Esophagus muscularis mucosa (tissue), 4 donors: Measurements from ENCODE around the gene PTPN2. TPM values are rescaled to one million over a fixed set of nuclear protein-coding genes. Genes with fewer than 3 reads are reported as not detected.

Experiments used
- DNase-seq: peaks from one replicate; pipeline ENCODE4 v3.0.0-alpha.2; 2017; ENCODE audit errors: extremely low spot score
- H3K27ac ChIP-seq, 4 donors: fragments of 200-600 bp; sonication (generic); replicated peaks in 1 of 4; 1 replicate in 3 of 4; 2 replicates in 1 of 4; pipeline ENCODE4 v1.5.1; 2016 to 2019; ENCODE audit warnings: mild to moderate bottlenecking in 1 of 4
- H3K27me3 ChIP-seq, 4 donors: fragments of 200-600 bp; sonication (generic); one replicate each; pipeline versions ENCODE4 v1.5.1 to v1.6.0; 2016 to 2019
- H3K36me3 ChIP-seq, 4 donors: fragments of 200-600 bp; sonication (generic); one replicate each; pipeline ENCODE4 v1.5.1; 2016 to 2019
- H3K4me1 ChIP-seq, 4 donors: fragments of 200-600 bp; sonication (generic); one replicate each; pipeline ENCODE4 v1.5.1; 2016 to 2019
- H3K4me3 ChIP-seq, 4 donors: fragments of 200-600 bp; sonication (generic); 1 replicate in 2 of 4; 2 replicates in 2 of 4; pipeline ENCODE4 v1.5.1; 2016 to 2019; ENCODE audit warnings: mild to moderate bottlenecking in 4 of 4, moderate library complexity in 1 of 4
- H3K9me3 ChIP-seq, 4 donors: fragments of 200-600 bp; sonication (generic); 1 replicate in 3 of 4; 2 replicates in 1 of 4; pipeline ENCODE4 v1.5.1; 2016 to 2019
- CTCF ChIP-seq, 3 experiments: fragments of 200-600 bp in 2 of 3; fragments of 450-650 bp in 1 of 3; sonication (generic) in 2 of 3; IDR thresholded peaks; one replicate each; pipeline ENCODE4 v1.5.1; 2017 to 2019; ENCODE audit warnings: antibody characterized with exemption in 3 of 3, mild to moderate bottlenecking in 2 of 3, moderate library complexity in 1 of 3
- EP300 ChIP-seq: sonication (generic); formaldehyde crosslinking; IDR thresholded peaks from one replicate; pipeline ENCODE4 v1.6.1; 2017; ENCODE audit warnings: antibody characterized with exemption
- POLR2A ChIP-seq: fragments of 450-650 bp; IDR thresholded peaks from one replicate; pipeline ENCODE4 v1.6.1; 2017; ENCODE audit warnings: antibody characterized with exemption, moderate library complexity, mild to moderate bottlenecking, low read depth
- POLR2AphosphoS5 ChIP-seq, 2 donors: sonication (generic); formaldehyde crosslinking; IDR thresholded peaks; one replicate each; pipeline ENCODE4 v1.6.1; 2017; ENCODE audit warnings: antibody characterized with exemption in 2 of 2
- WGBS: methylation state at CpG from one replicate; pipeline ENCODE4 v1.1.5; 2018; 5-methylcytosine and 5-hydroxymethylcytosine counted together
- intact Hi-C: fragments of 100-400 bp; cut with DNase I; formaldehyde crosslinking; loops from one replicate; pipeline ENCODE4 v1.15.1; 2023
- total RNA-seq, 4 donors: library from RNA; depleted of rRNA; stranded (reverse); fragments of >200 nt; gene quantifications; one replicate each; pipeline versions ENCODE4 v1.1.0 to v1.2.1, GENCODE V29; 2016

The PTPN2 gene
- total RNA-seq, 4 donors from 2014 or later: 14.3 to 27.5 (median 18.0) TPM

DNA sequence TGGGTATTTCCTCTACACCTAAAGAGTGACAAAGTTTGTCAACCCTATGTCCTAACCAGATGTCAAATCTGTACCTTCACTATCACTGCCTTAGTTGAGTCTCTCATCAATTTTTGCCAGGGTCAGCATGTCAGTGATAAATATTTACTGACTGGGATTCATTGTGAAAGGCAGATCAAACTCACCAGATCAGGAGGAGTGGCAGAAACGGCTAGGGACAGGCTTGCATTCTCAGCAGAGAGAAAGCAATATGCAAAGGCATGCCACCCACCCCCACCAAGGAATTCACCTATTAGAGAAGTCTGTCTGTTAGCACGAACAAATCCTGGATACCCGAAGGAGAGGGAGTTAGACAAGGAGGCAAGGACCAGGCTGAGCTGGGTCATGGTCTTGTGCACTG, 62.6 kb downstream of the PTPN2 start:
- WGBS: 69% methylated on average over 3 of the region's 3 CpGs
- Histone ChIP-seq H3K4me1 (peaks cover 0 to 13% (median 4%) of the 10 kb centered on the region in 4 donors), H3K9me3 (no peaks in the 10 kb centered on the region), H3K36me3 (peaks cover 0 to 35% (median 17%) of the 10 kb centered on the region in 4 donors), H3K4me3 (no peak overlapping the region), H3K27ac (no peak overlapping the region), H3K27me3 (no peaks in the 10 kb centered on the region)
- no peak for TF ChIP-seq POLR2A
- no peak for TF ChIP-seq EP300
- no peak for TF ChIP-seq POLR2AphosphoS5 (IDR thresholded peaks at IDR 0.05)
- no peak for TF ChIP-seq CTCF (IDR thresholded peaks at IDR 0.05)
- DNase-seq: no peak
- intact Hi-C loops: no loop called here

DNA sequence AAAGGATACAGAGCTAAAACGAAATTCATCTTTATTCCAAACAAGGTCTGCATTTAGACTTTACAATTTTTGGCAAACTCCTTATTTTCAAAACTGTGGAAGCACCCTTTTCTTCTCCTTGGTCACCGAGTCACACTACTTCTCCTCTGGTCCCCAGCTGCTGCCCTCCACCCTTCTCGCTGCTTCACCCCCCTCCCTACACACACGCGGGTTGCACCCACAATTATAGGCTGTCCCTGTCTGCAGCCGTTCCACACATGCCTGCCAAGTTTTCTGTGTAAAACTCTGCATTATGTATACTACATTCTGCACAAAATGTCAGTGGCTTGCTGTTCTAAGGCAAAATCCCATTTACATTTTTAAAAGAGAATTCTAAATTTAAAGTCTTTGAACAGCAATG, 63.5 kb downstream of the PTPN2 start:
- peaks cover 0 to 39% (median 22%) of the 10 kb centered on the region in 4 donors for H3K36me3 ChIP-seq

DNA sequence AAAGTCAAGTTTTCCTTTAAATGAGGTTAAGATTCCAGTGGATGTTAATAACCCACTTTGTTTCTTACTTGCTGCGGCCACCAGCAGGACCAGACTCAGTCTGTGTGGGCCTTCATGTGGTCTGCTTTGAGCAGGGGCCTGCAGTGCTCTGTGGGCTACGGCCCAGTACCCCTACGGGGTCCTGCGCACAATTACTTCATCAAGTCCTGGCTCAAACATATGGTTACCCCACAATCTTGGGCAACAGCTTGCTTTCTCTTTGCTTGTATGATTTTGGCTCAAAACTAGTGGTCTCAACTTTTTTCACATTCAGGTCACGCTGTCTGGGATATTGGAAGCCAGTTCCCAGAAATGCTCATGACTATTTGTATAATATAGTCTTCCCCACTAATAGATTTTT, 64.2 kb downstream of the PTPN2 start:
- DNase-seq: no peak
- TF ChIP-seq CTCF (IDR thresholded peaks at IDR 0.05) (no peak), POLR2A (no peak), EP300 (no peak), POLR2AphosphoS5 (IDR thresholded peaks at IDR 0.05) (no peak)
- Histone ChIP-seq H3K4me3 (no peak overlapping the region), H3K36me3 (peaks cover 0 to 37% (median 23%) of the 10 kb centered on the region in 4 donors), H3K4me1 (peaks cover 0 to 13% (median 4%) of the 10 kb centered on the region in 4 donors), H3K27ac (no peak overlapping the region), H3K27me3 (no peaks in the 10 kb centered on the region), H3K9me3 (no peaks in the 10 kb centered on the region)
- 77% methylated on average over 5 of the region's 5 CpGs for WGBS
- intact Hi-C loops: no loop called here

More for the DNA sequence above, 63.5 kb downstream of the PTPN2 start:
- H3K27me3 ChIP-seq: no peaks in the 10 kb centered on the region
- H3K27ac ChIP-seq: no peak overlapping the region
- TF ChIP-seq POLR2AphosphoS5 (IDR thresholded peaks at IDR 0.05) (no peak), EP300 (no peak), POLR2A (no peak), CTCF (IDR thresholded peaks at IDR 0.05) (no peak)
- intact Hi-C loops: no loop called here
- DNase-seq: no peak
- 43% methylated on average over 6 of the region's 6 CpGs for WGBS
- no peak overlapping the region for H3K4me3 ChIP-seq
- no peaks in the 10 kb centered on the region for H3K9me3 ChIP-seq
- H3K4me1 ChIP-seq: peaks cover 0 to 13% (median 4%) of the 10 kb centered on the region in 4 donors

GRCh38 chr18:12819322-12819721, 64.7 kb downstream of the PTPN2 start:
- intact Hi-C loops: no loop called here
- no peak overlapping the region for H3K27ac ChIP-seq
- H3K36me3 ChIP-seq: peaks cover 0 to 36% (median 22%) of the 10 kb centered on the region in 4 donors
- H3K27me3 ChIP-seq: no peaks in the 10 kb centered on the region
- peaks cover 0 to 13% (median 4%) of the 10 kb centered on the region in 4 donors for H3K4me1 ChIP-seq
- no peak for TF ChIP-seq CTCF (IDR thresholded peaks at IDR 0.05)
- 77% methylated on average over 3 of the region's 3 CpGs for WGBS
- no peaks in the 10 kb centered on the region for H3K9me3 ChIP-seq
- H3K4me3 ChIP-seq: no peak overlapping the region
- DNase-seq: no peak

DNA sequence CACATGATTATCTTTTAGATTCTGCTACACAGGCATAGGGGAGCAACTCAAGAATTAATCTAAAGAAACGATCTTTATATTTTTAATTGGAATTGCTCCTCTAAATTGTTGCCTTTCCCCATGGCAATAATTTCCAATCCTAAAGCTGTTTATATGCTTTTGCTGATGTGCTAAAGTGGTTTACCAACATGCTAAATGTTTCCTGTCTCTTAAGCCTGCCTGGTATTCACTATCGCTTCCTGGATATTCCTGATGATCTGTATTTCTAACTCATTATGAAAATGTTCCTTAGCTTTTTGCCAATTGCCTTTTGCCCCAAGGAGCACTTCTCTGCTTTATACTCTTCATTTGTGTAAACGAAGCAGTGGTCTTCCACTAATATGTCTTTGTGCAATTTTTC, 65.8 kb downstream of the PTPN2 start:
- peaks cover 0 to 13% (median 4%) of the 10 kb centered on the region in 4 donors for H3K4me1 ChIP-seq
- H3K27ac ChIP-seq: no peak overlapping the region
- 94% methylated on average over 3 of the region's 3 CpGs for WGBS
- no peak for TF ChIP-seq EP300
- TF ChIP-seq POLR2AphosphoS5 (IDR thresholded peaks at IDR 0.05): no peak
- TF ChIP-seq CTCF (IDR thresholded peaks at IDR 0.05): no peak
- no peak for TF ChIP-seq POLR2A
- H3K9me3 ChIP-seq: no peaks in the 10 kb centered on the region
- no peaks in the 10 kb centered on the region for H3K27me3 ChIP-seq
- no peak overlapping the region for H3K4me3 ChIP-seq
- intact Hi-C loops: no loop called here
- H3K36me3 ChIP-seq: peaks cover 0 to 36% (median 24%) of the 10 kb centered on the region in 4 donors
- DNase-seq: no peak
